ENCODE data around the gene LHX2.

The LHX2 gene

DNA sequence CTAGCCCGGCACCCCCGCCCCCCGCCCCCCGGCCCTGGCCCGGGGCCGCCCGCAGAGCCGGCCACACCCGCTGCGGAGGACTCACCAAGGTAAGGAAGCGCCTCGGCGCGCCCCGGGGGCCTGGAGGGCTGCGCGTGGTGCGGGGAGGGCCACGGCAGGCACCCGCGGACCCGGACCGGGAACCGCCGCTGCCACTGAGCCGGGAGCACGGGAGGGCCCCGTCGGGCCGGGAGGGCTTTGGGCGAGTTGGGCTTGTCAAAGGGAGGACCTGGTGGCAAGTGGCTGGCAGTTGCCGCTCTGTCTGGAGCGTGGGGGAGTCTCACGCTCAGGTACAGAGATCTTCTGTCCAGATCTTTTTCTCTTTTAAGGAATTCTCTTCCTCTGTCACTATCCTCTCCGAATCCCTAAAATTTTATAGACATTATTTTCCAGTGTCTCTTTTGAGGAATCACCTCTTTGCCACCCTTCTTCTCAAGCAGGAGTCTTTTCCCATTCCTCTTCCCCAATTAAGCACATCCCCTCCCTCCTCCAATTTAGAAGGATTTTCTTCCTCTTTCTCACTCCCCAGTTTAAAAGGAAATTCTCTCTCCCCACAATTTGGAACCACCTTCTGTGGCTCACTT is 11.3 kb upstream of the LHX2 start:
- no peak for DNase-seq

- no peak for DNase-seq
These were observed 10.6 kb upstream of the LHX2 start for GRCh38 chr9:124000784-124001457.

GRCh38 chr9:124001458-124001799 is 10.1 kb upstream of the LHX2 start:
- DNase-seq: no peak

DNA sequence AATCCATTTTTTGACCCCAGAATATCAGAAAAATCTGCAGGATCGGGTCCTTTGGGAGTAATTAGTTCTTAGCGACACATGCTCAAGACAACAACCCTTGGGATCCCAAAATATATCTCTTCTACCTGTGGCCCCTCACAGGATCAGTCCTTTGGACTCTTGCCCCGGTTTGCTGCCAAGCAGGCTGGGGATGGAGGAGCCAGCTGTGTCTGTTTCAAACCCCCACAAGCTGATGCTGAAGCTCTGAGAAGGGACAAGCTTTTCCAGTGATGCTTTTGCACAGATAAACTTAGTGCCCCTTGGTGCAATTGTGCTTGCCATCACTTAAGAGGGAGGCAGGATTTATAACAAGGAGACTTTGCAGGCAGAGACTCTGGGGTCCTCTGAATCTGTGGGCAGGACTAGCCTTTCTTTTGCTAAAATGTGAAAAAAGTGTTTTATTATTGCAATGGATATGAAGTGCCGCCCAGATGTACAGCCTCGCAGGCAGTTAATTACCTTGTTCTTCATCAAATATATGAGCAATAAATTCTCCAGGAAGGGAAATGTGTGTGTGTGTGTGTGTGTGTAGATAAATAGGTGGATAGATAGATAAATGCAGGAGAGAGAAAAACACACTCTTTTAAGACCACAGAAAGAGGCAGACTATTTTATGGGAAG is 9.6 kb upstream of the LHX2 start:
- DNase-seq: no peak

DNA sequence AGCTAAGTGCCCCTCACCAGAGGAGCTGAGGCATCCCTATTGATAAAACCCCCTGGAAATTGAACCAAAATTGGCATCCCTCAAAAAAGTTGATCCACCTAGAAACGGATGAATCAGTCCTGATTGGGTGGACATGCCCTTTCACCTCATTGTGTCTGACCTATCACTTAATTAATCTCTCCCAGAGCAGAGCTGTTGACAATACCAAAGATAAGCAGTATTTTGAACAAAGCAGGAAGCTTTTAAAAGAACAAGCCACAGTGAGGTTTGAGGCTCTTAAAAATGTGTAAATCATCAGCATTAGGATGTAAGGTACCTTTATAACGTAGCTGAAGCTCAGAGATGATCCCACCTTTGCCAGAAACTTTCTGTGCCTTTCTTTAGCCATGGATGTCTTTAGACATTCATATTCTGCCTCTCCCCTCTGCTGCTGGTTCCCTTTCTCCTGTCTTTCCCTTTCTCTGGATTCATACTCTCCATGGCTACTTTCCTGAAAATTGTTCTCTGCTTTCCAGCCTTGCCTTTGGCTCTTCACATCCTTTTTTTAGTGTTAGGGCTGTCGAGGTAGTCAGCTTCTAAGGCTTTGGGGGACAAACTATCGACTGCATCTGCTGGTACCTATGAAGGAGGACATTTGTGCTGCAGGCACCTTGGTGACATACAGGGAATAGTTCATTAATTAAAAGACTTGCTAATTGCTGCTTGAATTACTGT is 7.8 kb upstream of the LHX2 start:
- DNase-seq: no peak

DNA sequence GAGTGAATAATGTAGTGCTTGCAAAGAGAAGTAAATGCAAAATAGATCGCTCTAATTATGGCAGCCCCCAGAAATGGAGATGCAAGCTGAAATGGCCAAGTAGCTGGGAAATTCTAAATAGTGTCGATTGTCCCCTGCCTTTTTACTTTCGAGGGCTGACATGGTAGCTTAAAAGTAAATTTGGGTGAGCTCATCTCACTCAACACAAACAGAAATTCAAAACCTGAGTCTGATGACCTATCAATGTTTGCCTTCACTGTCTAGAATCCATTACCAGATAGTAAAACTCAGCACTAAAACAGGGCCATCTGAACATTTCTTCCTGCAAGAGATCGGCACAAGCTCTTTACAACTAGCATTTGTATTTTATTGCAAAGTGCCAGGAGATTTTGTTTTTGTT is 7.0 kb upstream of the LHX2 start:
- no peak for DNase-seq

DNA sequence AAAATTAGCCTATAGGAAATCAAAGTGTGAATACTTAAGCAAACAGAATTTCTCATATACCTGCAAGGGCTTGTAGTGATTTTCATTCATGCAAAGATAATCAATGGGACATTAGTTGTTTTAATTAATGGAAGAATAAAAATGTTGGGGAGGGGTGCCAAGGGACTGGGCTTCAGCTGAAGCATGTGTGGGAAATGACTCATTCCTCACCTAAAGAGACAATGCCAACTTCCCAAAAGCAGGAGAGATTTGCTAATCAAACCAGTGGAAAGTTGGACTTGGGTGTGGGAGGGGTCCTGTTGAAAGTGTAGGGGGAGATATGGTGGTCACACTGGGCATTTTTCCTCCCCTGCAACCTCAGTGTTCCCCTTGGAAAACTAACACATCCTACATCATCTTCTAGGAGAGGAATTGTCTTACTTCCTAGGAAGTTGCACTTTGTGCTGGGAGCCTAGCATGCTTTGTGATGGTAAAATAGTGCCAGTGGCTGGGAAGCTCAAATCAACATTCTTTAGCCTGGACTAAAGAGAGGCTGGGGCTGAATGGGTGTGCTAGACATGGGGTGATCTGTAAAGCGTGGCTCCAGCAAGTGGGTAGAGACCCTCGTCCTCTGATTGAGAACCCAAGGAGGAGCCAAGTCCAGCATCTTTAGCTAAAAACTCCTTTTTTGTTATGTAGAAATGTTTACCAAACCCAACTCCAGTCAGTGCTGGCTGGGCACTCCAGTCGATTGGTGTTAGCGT is 6.4 kb upstream of the LHX2 start:
- DNase-seq: no peak

DNA sequence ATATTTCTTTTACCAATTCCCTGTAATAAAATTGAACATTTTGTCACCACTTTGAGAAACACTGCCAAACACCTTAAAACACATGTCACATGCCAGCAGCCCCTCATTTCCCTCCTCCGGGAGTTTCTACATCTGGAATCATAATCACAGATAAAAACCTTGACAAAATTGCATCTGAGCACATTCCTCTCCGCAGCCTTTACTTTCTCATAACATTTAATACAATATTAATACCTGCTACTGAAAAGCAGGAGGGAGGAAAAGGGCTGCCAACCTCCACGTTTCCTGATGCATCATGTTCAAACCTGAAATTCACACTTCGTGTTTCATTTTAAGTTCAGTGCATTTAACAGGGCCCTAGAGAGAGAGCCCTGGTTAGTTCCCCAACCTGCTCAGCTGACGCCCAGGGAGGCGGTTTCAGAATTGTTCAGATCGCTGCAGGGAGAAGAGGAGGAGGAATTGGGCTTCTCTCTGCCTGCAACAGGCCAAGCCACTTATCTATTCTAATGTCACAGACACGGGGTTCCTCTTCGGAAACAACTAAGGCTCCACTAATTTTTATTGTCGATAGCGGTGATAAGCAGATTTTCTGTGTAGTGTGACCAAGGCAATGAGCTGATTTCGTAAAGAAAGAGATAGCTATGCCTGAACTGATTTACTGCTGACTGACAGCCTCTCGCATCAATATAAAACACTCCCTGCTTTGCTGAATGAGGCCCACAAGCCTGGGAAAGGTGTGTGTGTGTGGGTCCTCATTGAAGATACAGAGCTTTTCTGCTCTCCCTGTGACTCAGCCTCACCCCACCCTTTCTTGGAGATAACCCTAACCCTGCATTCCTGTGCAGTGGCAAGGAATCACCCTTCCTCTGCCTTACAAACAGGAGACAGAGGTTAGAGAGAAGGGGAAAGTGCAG is 4.9 kb upstream of the LHX2 start:
- no peak for DNase-seq

- DNase-seq: no peak
These were observed 3.8 kb upstream of the LHX2 start for GRCh38 chr9:124007565-124008302.

- no peak for DNase-seq
These were observed 3.3 kb upstream of the LHX2 start for GRCh38 chr9:124008303-124008693.

DNA sequence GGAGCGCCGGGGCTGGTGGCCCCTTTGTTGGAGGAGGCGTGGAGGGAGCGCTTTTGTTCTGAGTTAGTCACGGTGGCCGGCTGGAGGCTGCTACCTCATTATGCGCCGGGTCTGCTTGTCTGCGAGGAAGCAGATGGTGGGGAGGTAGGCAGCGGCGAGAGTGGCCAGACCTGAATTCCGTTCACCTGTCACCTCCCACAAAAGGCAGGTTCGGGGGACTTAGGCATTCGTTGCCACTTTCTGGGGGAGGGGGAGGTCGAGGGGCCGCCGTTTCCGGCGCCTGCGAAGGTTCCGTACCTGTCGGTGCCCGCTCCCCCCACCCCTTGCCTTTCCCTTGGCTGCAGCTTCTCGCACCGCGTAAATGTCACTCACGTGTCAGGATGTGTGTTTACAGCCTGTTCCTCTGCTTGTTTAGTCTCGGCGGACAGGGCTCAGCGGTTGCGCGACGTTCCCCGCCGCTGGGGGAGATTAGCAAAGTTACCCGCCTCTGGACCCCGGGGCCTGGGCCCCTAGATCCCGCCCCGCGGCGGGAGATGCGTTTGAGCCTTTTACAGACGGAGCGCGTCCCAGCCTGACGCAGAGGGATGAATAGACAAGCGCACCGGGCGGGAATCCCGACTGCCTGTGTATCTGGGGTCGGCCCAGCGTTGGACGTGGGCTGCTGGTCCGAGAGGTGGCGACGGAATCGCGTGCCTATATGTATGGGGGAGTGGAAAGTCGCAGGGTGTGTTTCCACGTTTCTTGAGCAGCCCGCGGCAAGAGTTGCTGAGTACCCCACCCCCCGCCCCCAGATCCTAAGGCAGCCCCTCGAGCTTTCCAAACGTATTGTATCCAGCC is 2.7 kb upstream of the LHX2 start:
- no peak for DNase-seq

DNA sequence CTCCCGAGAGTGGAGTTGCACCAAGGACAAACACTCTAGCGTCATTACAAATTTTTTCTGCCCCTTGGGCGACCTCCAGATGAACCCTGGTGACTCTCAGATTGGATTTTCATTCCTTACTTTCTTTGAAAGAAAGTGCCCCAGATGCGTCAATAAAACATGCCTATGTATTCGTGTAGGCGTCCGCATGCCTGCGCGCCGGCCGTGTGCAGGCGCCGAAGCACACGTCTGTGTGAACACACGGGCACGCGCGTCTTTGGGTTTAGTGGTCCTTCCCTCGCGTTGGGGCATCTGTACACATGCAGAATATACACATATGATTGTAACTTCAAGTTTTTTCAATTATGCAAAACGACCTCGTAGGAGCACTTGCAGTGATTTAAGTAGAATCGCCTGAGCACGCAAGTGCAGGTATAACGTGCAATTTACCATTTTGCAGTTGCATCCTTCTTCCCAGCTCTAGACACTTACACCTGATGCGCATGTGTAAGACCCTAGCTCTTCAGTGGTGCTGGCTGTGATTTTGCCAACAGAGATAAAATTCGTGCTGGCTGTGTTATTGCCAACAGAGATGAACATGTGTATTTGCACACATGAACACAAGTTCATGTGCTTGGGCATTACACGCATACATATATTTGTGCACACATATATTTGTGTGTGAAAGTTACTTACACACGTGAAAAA is 1.9 kb upstream of the LHX2 start:
- DNase-seq: no peak

GRCh38 chr9:124010303-124010664 is 1.3 kb upstream of the LHX2 start:
- DNase-seq: no peak

DNA sequence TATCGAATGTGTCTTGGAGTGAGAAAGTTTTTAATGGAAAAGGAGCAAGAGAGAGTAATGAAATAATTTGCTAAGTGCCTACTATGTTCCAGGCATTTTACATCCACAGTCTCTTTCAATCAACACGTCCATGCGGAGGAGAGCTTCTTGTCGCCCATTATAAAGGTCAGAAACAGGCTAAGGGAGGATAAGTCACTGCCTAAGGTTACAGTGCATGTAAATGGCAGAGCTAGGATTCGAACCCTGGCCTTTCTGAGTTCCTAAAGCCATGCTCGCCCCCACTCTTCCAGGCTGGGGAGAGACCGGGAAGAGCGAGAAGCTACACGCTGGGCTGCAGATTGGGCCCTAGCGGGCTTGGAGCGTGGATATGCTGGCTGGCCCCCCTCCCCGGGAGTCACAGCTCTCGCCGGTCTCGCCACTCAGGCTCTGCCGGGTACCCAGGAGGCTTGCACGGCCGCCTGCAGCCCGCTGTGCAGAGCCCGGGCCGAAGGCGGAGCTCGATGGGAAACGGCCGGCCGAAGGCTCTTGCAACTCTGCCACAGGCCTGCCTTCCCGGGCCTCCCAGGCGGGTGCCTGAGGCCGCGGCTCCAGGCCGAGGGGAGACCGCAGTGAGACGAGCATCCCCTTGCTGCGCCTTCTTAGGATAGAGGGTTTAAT is 775 bp upstream of the LHX2 start:
- DNase-seq: no peak

DNA sequence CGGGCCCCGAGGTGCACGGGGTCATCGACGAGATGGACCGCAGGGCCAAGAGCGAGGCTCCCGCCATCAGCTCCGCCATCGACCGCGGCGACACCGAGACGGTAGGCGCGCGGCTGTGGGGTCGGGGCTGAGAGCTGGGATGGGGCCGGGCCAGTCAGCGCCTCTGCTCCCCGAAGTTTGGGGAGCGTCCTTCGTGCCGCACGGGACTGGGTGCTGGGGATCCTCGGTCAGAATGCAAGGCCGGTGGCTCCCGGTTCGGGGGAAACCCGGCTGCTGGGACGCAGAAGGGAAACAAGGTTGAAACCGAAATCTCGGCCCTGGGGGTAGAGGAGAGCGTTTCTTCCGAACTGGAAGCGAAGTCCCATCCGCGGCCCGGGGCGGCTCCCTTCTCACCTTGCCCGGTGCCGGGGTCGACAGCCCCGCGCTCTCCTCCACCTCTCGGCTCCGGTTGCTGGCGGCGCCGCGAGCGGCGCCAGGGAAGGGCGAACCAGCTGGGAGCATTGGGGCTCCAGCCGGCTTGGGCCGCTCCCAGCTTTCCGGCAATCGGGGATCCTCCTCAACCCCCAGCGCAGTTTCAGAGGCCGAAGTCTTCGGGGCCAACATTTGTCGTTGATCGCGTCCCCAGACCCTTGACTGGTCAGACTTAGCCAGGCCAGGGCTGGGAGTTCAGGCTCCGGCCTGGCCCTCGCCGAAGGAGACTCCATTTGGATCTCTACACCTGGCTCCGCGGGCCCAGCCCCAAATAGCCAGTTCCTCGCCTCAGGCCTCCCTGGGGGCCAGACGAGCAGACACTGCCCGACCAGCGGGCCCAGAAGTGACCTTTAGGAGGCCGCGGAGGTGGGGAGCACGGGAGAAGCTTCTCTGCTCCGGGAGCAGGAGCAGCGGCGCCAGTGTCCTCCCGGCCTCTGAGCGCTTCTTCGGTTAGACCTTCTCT is 1.1 kb downstream of the LHX2 start:
- no peak for DNase-seq

GRCh38 chr9:124013309-124014210 is 2.0 kb downstream of the LHX2 start:
- DNase-seq: no peak

All from T-helper 9 cell (primary cell).